Measurements from ENCODE around the gene PURA. TPM values are rescaled to one million over a fixed set of nuclear protein-coding genes. Genes with fewer than 3 reads are reported as not detected.

PURA gene
- polyA plus RNA-seq, 1 donor from 2014 or later: 2.3 TPM

DNA sequence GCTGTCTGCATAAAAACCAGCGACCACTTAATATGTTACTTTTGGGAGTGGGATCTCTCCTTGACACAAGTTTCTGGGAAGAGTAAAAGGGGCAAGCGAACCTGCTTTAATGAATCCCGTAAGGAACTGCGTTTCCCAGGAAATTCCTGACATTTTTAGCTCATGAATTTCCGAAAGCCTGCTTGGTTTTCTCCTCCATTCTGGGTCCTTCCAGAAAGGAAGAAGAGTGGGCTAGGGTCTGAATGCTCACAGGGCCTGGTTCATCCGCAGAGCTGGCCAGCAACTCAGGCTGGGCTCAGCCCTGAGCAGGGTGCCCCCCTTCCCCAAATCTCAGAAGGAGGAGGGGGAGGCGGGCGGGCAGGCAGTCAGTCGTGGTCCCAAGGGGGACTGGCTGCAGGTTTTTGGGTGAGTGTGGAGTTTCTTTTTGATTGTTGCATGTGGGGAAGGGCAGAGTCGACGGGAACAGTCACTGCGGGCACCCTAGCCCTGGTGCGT is 1.2 kb upstream of the PURA start:
- peaks cover 3% of the 10 kb centered on the region for H4K20me1 ChIP-seq (ENCODE audit: insufficient read depth)
- no peak overlapping the region for H3K27ac ChIP-seq (ENCODE audit: low read length)
- H3K9me2 ChIP-seq (ENCODE audit: insufficient read depth, low read length): no peaks in the 10 kb centered on the region
- no peak overlapping the region for H3K4me2 ChIP-seq (ENCODE audit: low read length)
- no peaks in the 10 kb centered on the region for H3F3A ChIP-seq (ENCODE audit: insufficient read depth, low read length, poor library complexity, severe bottlenecking)
- H3K36me3 ChIP-seq (ENCODE audit: insufficient read depth, low read length): no peaks in the 10 kb centered on the region
- H3K27me3 ChIP-seq (ENCODE audit: insufficient read depth, low read depth, low read length): peaks cover 66% of the 10 kb centered on the region
- H2AFZ ChIP-seq (ENCODE audit: low read depth, low read length): no peak overlapping the region
- H3K79me2 ChIP-seq (replicated peaks; ENCODE audit: insufficient read depth, low read length): peaks cover 13% of the 10 kb centered on the region
- peak overlapping the region; percentile 70 for H3K9ac ChIP-seq (ENCODE audit: low read length)
- no peak for TF ChIP-seq MXI1 (conservative IDR thresholded peaks at IDR 0.05; ENCODE audit: poor library complexity, severe bottlenecking)
- no peak for TF ChIP-seq EZH2 (IDR thresholded peaks at IDR 0.05; ENCODE audit: borderline replicate concordance, insufficient read depth, low read length, poor library complexity, severe bottlenecking)
- no peak for TF ChIP-seq EP300 (conservative IDR thresholded peaks at IDR 0.05; ENCODE audit: poor library complexity, severe bottlenecking)
- no peak for TF ChIP-seq TAF1 (IDR thresholded peaks at IDR 0.05; ENCODE audit: low read depth)
- TF ChIP-seq, protein P1, sequence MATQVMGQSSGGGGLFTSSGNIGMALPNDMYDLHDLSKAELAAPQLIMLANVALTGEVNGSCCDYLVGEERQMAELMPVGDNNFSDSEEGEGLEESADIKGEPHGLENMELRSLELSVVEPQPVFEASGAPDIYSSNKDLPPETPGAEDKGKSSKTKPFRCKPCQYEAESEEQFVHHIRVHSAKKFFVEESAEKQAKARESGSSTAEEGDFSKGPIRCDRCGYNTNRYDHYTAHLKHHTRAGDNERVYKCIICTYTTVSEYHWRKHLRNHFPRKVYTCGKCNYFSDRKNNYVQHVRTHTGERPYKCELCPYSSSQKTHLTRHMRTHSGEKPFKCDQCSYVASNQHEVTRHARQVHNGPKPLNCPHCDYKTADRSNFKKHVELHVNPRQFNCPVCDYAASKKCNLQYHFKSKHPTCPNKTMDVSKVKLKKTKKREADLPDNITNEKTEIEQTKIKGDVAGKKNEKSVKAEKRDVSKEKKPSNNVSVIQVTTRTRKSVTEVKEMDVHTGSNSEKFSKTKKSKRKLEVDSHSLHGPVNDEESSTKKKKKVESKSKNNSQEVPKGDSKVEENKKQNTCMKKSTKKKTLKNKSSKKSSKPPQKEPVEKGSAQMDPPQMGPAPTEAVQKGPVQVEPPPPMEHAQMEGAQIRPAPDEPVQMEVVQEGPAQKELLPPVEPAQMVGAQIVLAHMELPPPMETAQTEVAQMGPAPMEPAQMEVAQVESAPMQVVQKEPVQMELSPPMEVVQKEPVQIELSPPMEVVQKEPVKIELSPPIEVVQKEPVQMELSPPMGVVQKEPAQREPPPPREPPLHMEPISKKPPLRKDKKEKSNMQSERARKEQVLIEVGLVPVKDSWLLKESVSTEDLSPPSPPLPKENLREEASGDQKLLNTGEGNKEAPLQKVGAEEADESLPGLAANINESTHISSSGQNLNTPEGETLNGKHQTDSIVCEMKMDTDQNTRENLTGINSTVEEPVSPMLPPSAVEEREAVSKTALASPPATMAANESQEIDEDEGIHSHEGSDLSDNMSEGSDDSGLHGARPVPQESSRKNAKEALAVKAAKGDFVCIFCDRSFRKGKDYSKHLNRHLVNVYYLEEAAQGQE (IDR thresholded peaks at IDR 0.05; ENCODE audit: borderline replicate concordance): no peak
- peak overlapping the region; percentile 84 for H3K4me3 ChIP-seq (ENCODE audit: low read length)
- H3K9me3 ChIP-seq (ENCODE audit: low read length): no peaks in the 10 kb centered on the region

DNA sequence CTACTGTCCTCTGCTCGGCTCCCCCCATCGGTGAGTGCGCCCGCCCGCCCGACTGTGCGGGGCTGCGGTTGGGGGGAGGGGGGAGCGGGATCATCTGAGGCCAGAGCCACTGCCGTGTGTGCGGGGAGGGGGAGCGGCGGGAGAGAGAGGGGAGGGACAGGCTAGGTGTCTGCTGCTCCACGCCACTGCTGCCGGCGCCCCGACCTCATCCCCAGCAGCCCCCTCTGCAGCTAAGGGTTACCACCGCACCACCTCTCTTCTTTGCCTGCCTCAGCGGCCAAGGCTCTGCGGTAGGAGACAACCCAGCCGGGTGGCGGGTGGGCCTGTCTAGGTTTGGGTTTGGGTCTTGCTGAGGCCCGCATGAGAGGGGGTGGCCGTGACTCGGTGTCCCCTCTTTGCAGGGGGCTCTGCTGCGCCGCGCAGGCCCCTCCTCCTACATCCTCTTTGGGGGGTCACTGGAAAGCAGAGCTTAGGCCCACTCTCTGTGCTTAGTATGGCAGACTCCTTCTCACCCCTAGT is 670 bp upstream of the PURA start:
- Histone ChIP-seq H3K27me3 (ENCODE audit: insufficient read depth, low read depth, low read length) (peaks cover 64% of the 10 kb centered on the region), H3K27ac (ENCODE audit: low read length) (no peak overlapping the region), H3K4me3 (ENCODE audit: low read length) (peak overlapping the region; percentile 84), H2AFZ (ENCODE audit: low read depth, low read length) (no peak overlapping the region), H3K79me2 (replicated peaks; ENCODE audit: insufficient read depth, low read length) (peaks cover 13% of the 10 kb centered on the region), H4K20me1 (ENCODE audit: insufficient read depth) (peaks cover 3% of the 10 kb centered on the region), H3K36me3 (ENCODE audit: insufficient read depth, low read length) (no peaks in the 10 kb centered on the region), H3K9me3 (ENCODE audit: low read length) (no peaks in the 10 kb centered on the region), H3F3A (ENCODE audit: insufficient read depth, low read length, poor library complexity, severe bottlenecking) (no peaks in the 10 kb centered on the region), H3K9me2 (ENCODE audit: insufficient read depth, low read length) (no peaks in the 10 kb centered on the region), H3K9ac (ENCODE audit: low read length) (peak overlapping the region; percentile 70), H3K4me2 (ENCODE audit: low read length) (peak overlapping the region; percentile 45)
- TF ChIP-seq EZH2 (IDR thresholded peaks at IDR 0.05; ENCODE audit: borderline replicate concordance, insufficient read depth, low read length, poor library complexity, severe bottlenecking): peak; percentile 37
- TF ChIP-seq, protein P1 (IDR thresholded peaks at IDR 0.05; ENCODE audit: borderline replicate concordance): no peak
